AG10803 (cell line): ENCODE measurements around the gene KLHL9.
"Not testable (repeated sequence)": the region's sequence is repeated elsewhere in the genome, so short reads cannot be mapped to it uniquely, and the experiment has no call there.

ENCODE experiments used
- DNase-seq: peaks from one replicate; pipeline ENCODE4 v3.0.0; 2010; ENCODE audit warnings: low read depth
- H3K4me3 ChIP-seq: 2 replicates; pipeline ENCODE4 v1.5.1; 2011; ENCODE audit warnings: mild to moderate bottlenecking, low read length, control low read depth
- CTCF ChIP-seq: conservative IDR thresholded peaks from 2 replicates; pipeline ENCODE4 v1.5.1; 2011; ENCODE audit warnings: mild to moderate bottlenecking, low read length, control low read depth, inconsistent platforms

The KLHL9 gene

GRCh38 chr9:21334701-21335632, at the start of gene KLHL9:
Gene KLHL9, minus strand, starts transcription at chr9:21335404. Its CDS starts 545 bp downstream, at chr9:21334859.
- peak; percentile 92 for DNase-seq
- H3K4me3 ChIP-seq, result peak within 1 kb of the TSS; percentile 89
- TF ChIP-seq CTCF, result no peak

GRCh38 chr9:21383627-21384026, 48.4 kb upstream of the KLHL9 start:
- DNase-seq, result no peak
- TF ChIP-seq CTCF, result no peak
- H3K4me3 ChIP-seq, result no peak overlapping the region

- no peak for TF ChIP-seq CTCF
- no peak for DNase-seq
- no peak overlapping the region for H3K4me3 ChIP-seq
Observed at GRCh38 chr9:21381448-21382339, 46.5 kb upstream of the KLHL9 start.

GRCh38 chr9:21371467-21371866, 36.3 kb upstream of the KLHL9 start:
- H3K4me3 ChIP-seq, DNase-seq: not testable (repeated sequence)

- no peak within 1 kb of the TSS for H3K4me3 ChIP-seq
- no peak for TF ChIP-seq CTCF
- DNase-seq, result no peak
Observed at GRCh38 chr9:21367957-21368356, 32.8 kb upstream of the KLHL9 start, which contains the start of gene IFNA13. Gene IFNA13, minus strand, starts transcription at chr9:21368057. Its CDS starts 47 bp downstream, at chr9:21368010.

GRCh38 chr9:21367169-21367568, 32.0 kb upstream of the KLHL9 start:
- DNase-seq, H3K4me3 ChIP-seq: not testable (repeated sequence)

- no peak overlapping the region for H3K4me3 ChIP-seq
- DNase-seq, result no peak
- no peak for TF ChIP-seq CTCF
Observed at GRCh38 chr9:21362287-21362686, 27.1 kb upstream of the KLHL9 start.
